ENCODE measurements around the gene DEF6.
"Not testable (repeated sequence)": the region's sequence is repeated elsewhere in the genome, so short reads cannot be mapped to it uniquely, and the experiment has no call there.

The DEF6 gene

GRCh38 chr6:35311390-35312075 is 13.9 kb downstream of the DEF6 start:
- peak in 1 of 2 donors; percentile 53 for DNase-seq

- DNase-seq = no peak
Measured at GRCh38 chr6:35312076-35312800, 14.6 kb downstream of the DEF6 start.

GRCh38 chr6:35312807-35313206 is 15.2 kb downstream of the DEF6 start:
- peak in 1 of 2 donors; percentile 53 for DNase-seq

- no peak for DNase-seq
Measured at GRCh38 chr6:35317483-35318195, 20.0 kb downstream of the DEF6 start.

GRCh38 chr6:35318196-35319171 is 20.9 kb downstream of the DEF6 start:
- DNase-seq = no peak

- no peak for DNase-seq
Measured at GRCh38 chr6:35319346-35320030, 21.9 kb downstream of the DEF6 start.

GRCh38 chr6:35320031-35320410 is 22.4 kb downstream of the DEF6 start:
- no peak for DNase-seq

GRCh38 chr6:35321091-35321490 is 23.5 kb downstream of the DEF6 start:
- DNase-seq = no peak

- peak in 1 of 2 donors; percentile 61 for DNase-seq
Measured at GRCh38 chr6:35327349-35328027, 29.9 kb downstream of the DEF6 start.

GRCh38 chr6:35328108-35328723 is 30.6 kb downstream of the DEF6 start:
- no peak for DNase-seq

- not testable (repeated sequence) for DNase-seq
Measured at GRCh38 chr6:35328965-35329364, 31.3 kb downstream of the DEF6 start.

GRCh38 chr6:35330541-35331119 is 33.0 kb downstream of the DEF6 start:
- DNase-seq = no peak

GRCh38 chr6:35332074-35332887 is 34.7 kb downstream of the DEF6 start:
- DNase-seq = not testable (repeated sequence)

GRCh38 chr6:35341557-35341956 is 43.9 kb downstream of the DEF6 start:
- DNase-seq = no peak

GRCh38 chr6:35342258-35343091 is 44.9 kb downstream of the DEF6 start, which contains the start of gene PPARD:
Gene PPARD, plus strand, starts transcription at chr6:35342558. Its CDS starts 68,530 bp downstream, at chr6:35411088.
- DNase-seq = peak; percentile 78 to 90

- peak in 1 of 2 donors; percentile 39 for DNase-seq
Measured at GRCh38 chr6:35343092-35343834, 45.6 kb downstream of the DEF6 start.

- DNase-seq = no peak
Measured at GRCh38 chr6:35343835-35344550, 46.4 kb downstream of the DEF6 start.
